ENCODE measurements around the gene CAPN7.

Gene CAPN7

GRCh38 chr3:15211937-15212336 is 5.9 kb downstream of the CAPN7 start:
- H3K27ac Mint-ChIP-seq: no peak overlapping the region
- no peak overlapping the region for H3K4me3 Mint-ChIP-seq
- no peaks in the 10 kb centered on the region for H3K9me3 Mint-ChIP-seq
- H3K4me1 Mint-ChIP-seq (ENCODE audit: low read depth): peaks cover 16% of the 10 kb centered on the region
- peaks cover 36% of the 10 kb centered on the region for H3K36me3 Mint-ChIP-seq (ENCODE audit: low read depth)
- H3K27me3 Mint-ChIP-seq (ENCODE audit: low read depth): no peaks in the 10 kb centered on the region
- DNase-seq (ENCODE audit: low spot score): no peak

- H3K36me3 Mint-ChIP-seq (ENCODE audit: low read depth): peaks cover 54% of the 10 kb centered on the region
- DNase-seq (ENCODE audit: low spot score): no peak
These were observed 8.7 kb downstream of the CAPN7 start for GRCh38 chr3:15214758-15215157.

DNA sequence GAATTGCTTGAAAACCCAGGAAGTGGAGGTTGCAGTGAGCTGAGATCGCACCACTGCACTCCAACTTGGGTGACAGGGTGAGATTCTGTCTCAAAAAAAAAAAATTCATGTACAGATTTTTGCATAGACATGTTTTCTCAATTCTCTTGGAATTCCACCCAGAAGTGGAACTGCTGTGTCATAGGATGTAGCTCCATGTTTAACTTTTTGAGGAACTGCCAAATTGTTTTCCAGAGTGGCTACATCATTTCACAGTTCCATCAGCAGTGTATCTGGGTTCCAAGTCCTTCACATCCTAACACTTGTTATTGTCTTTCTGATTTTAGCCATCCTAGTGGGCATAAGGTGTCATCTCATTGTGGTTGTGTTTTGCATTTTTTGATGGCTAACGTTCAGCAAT is 9.9 kb downstream of the CAPN7 start:
- H3K4me1 Mint-ChIP-seq (ENCODE audit: low read depth): peaks cover 1% of the 10 kb centered on the region
- no peak for DNase-seq (ENCODE audit: low spot score)
- no peaks in the 10 kb centered on the region for H3K27me3 Mint-ChIP-seq (ENCODE audit: low read depth)
- H3K9me3 Mint-ChIP-seq: no peaks in the 10 kb centered on the region
- no peak overlapping the region for H3K4me3 Mint-ChIP-seq
- H3K27ac Mint-ChIP-seq: no peak overlapping the region
- peaks cover 62% of the 10 kb centered on the region for H3K36me3 Mint-ChIP-seq (ENCODE audit: low read depth)

More at GRCh38 chr3:15214758-15215157, 8.7 kb downstream of the CAPN7 start:
- Mint-ChIP-seq H3K4me3 (no peak overlapping the region), H3K9me3 (no peaks in the 10 kb centered on the region), H3K4me1 (ENCODE audit: low read depth) (peaks cover 3% of the 10 kb centered on the region), H3K27me3 (ENCODE audit: low read depth) (no peaks in the 10 kb centered on the region), H3K27ac (no peak overlapping the region)

DNA sequence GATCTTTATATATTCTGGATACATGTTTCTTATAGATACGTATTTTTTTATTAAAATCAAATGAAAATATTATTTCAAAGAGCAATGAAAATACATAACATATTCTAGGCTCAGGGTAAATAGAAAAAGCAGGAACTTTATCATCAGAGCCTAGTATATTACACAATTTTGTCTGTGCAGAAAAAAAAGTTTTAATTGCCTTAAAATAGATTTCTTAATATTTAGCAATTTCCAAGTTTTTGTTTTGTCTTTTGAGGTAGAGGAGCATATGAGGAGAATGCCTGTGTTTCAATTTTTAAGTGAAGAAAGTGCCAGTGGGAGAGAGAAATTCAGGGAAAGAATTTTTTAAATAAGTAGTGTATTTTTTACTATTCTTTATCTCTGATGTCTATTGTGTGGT is 10.5 kb downstream of the CAPN7 start:
- Mint-ChIP-seq H3K36me3 (ENCODE audit: low read depth) (peaks cover 57% of the 10 kb centered on the region), H3K4me3 (no peak overlapping the region), H3K27ac (no peak overlapping the region), H3K9me3 (no peaks in the 10 kb centered on the region), H3K4me1 (ENCODE audit: low read depth) (peaks cover 1% of the 10 kb centered on the region), H3K27me3 (ENCODE audit: low read depth) (no peaks in the 10 kb centered on the region)
- no peak for DNase-seq (ENCODE audit: low spot score)

- DNase-seq (ENCODE audit: low spot score): no peak
- Mint-ChIP-seq H3K27me3 (ENCODE audit: low read depth) (no peaks in the 10 kb centered on the region), H3K4me3 (no peak overlapping the region), H3K36me3 (ENCODE audit: low read depth) (peaks cover 56% of the 10 kb centered on the region), H3K9me3 (no peaks in the 10 kb centered on the region), H3K4me1 (ENCODE audit: low read depth) (peaks cover under 1% of the 10 kb centered on the region), H3K27ac (no peak overlapping the region)
These were observed 11.1 kb downstream of the CAPN7 start for GRCh38 chr3:15217011-15217671.

DNA sequence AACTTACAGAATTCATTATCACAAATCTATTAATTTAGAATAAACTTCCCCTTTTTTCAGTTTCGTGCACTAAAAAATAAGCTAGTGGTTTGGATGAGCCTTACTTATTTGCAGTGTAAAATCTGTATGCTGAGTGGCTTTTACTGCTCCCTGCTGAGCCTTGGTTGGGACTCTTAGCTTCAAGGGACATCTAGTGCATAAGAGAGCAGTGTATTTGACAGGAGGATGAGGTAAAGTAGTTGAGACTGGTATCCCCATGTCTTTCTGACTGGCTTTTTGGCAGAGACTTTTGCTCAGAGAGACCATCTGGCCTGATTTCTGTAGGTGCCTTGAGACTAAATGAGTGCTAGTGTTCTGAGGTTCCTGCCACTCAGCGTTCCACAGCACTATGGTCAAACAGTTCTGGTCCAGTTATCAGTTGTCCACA is 11.8 kb downstream of the CAPN7 start:
- Mint-ChIP-seq H3K36me3 (ENCODE audit: low read depth) (peaks cover 55% of the 10 kb centered on the region), H3K9me3 (no peaks in the 10 kb centered on the region)

GRCh38 chr3:15218689-15219088 is 12.6 kb downstream of the CAPN7 start:
- DNase-seq (ENCODE audit: low spot score): no peak
- Mint-ChIP-seq H3K9me3 (no peaks in the 10 kb centered on the region), H3K27me3 (ENCODE audit: low read depth) (no peaks in the 10 kb centered on the region), H3K4me3 (no peak overlapping the region), H3K36me3 (ENCODE audit: low read depth) (peaks cover 52% of the 10 kb centered on the region), H3K4me1 (ENCODE audit: low read depth) (no peaks in the 10 kb centered on the region), H3K27ac (no peak overlapping the region)

More for the DNA sequence above, 11.8 kb downstream of the CAPN7 start:
- H3K27me3 Mint-ChIP-seq (ENCODE audit: low read depth): no peaks in the 10 kb centered on the region
- no peak for DNase-seq (ENCODE audit: low spot score)
- no peak overlapping the region for H3K4me3 Mint-ChIP-seq
- H3K4me1 Mint-ChIP-seq (ENCODE audit: low read depth): no peaks in the 10 kb centered on the region
- no peak overlapping the region for H3K27ac Mint-ChIP-seq

DNA sequence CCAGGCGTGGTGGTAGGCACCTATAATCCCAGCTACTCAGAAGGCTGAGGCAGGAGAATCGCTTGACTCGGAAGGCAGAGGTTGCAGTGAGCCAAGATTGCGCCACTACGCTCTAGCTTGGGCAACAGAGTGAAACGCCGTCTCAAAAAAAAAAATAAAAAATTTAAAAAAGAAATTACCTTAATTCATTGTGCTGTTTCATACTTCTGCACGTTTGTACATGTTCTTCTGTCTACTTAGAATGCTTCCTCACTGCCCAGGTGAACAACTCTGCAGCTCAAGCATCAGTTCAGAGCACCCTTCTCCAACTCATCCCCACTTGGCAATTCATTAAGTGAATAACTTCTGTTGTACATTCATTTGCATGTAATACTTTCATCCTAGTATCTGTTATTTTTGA is 14.0 kb downstream of the CAPN7 start:
- peaks cover 47% of the 10 kb centered on the region for H3K36me3 Mint-ChIP-seq (ENCODE audit: low read depth)
- DNase-seq (ENCODE audit: low spot score): no peak
- H3K4me1 Mint-ChIP-seq (ENCODE audit: low read depth): no peaks in the 10 kb centered on the region
- no peak overlapping the region for H3K27ac Mint-ChIP-seq
- H3K9me3 Mint-ChIP-seq: no peaks in the 10 kb centered on the region
- H3K4me3 Mint-ChIP-seq: no peak overlapping the region
- no peaks in the 10 kb centered on the region for H3K27me3 Mint-ChIP-seq (ENCODE audit: low read depth)

DNA sequence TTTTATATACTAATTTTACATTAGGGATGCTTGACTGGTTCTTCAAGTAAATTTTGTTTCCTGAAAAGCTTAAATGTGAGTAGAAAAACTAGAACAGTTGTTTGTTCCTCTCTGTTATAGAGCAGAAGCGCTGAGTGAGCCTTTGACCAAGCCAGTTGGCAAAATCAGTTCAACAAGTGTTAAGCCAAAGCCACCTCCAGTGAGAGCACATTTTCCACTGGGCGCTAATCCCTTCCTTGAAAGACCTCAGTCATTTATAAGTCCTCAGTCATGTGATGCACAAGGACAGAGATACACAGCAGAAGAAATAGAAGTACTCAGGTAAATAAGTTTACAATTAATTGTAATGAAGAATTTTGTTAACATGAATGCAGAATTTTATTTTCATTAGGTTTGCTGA is 14.6 kb downstream of the CAPN7 start:
- Mint-ChIP-seq H3K36me3 (ENCODE audit: low read depth) (peaks cover 43% of the 10 kb centered on the region), H3K9me3 (no peaks in the 10 kb centered on the region), H3K4me3 (no peak overlapping the region), H3K4me1 (ENCODE audit: low read depth) (no peaks in the 10 kb centered on the region), H3K27me3 (ENCODE audit: low read depth) (no peaks in the 10 kb centered on the region), H3K27ac (no peak overlapping the region)
- no peak for DNase-seq (ENCODE audit: low spot score)

GRCh38 chr3:15221574-15222217 is 15.7 kb downstream of the CAPN7 start:
- Mint-ChIP-seq H3K4me3 (no peak overlapping the region), H3K9me3 (no peaks in the 10 kb centered on the region), H3K4me1 (ENCODE audit: low read depth) (peaks cover under 1% of the 10 kb centered on the region), H3K36me3 (ENCODE audit: low read depth) (peaks cover 38% of the 10 kb centered on the region), H3K27ac (no peak overlapping the region), H3K27me3 (ENCODE audit: low read depth) (no peaks in the 10 kb centered on the region)
- DNase-seq (ENCODE audit: low spot score): no peak

DNA sequence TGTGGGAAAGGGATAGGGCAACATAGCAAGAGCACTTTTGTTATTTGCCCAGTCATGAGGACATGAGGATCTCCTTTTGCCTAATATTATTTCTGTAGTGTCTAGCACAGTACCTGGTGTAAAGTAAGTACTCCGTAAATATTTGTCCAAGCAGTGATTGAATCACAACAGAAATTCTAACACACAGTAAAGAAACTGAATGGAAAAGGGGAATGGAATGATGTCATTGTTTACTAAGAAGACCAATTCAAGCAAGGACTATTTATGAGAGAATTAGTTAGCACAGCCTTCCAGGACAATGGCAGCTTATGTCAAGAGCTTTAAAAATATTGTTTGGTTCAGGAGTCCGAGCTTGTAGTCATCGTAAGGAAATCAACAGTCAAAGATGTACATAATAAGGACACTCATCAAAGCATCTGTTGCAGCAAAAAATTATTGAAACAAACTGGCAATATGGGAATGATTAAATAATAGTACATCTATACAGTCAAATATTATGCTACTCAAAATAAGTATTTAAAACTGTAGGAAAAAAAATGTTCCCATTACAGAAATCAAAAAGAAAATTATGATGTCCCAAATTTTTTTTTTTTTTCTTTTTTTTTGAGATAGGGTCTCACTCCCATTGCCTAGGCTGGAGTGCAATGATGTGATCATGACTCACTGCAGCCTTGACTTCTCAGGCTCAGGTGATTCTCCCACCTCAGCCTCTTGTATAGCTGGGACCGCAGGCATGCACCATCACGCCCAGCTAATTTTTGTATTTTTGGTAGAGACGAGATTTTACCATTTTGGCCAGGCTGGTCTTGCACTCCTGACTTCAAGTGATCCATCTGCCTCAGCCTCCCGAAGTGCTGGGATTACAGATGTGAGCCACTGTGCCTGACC is 17.9 kb downstream of the CAPN7 start:
- Mint-ChIP-seq H3K4me3 (no peak overlapping the region), H3K27me3 (ENCODE audit: low read depth) (no peaks in the 10 kb centered on the region), H3K9me3 (no peaks in the 10 kb centered on the region), H3K4me1 (ENCODE audit: low read depth) (peaks cover 2% of the 10 kb centered on the region), H3K27ac (no peak overlapping the region), H3K36me3 (ENCODE audit: low read depth) (peaks cover 31% of the 10 kb centered on the region)
- DNase-seq (ENCODE audit: low spot score): no peak

GRCh38 chr3:15228147-15228546 is 22.1 kb downstream of the CAPN7 start:
- Mint-ChIP-seq H3K4me1 (ENCODE audit: low read depth) (peaks cover 2% of the 10 kb centered on the region), H3K36me3 (ENCODE audit: low read depth) (peaks cover 26% of the 10 kb centered on the region), H3K9me3 (no peaks in the 10 kb centered on the region), H3K27me3 (ENCODE audit: low read depth) (no peaks in the 10 kb centered on the region), H3K27ac (no peak overlapping the region), H3K4me3 (no peak overlapping the region)
- DNase-seq (ENCODE audit: low spot score): no peak

GRCh38 chr3:15229262-15229661 is 23.2 kb downstream of the CAPN7 start:
- no peaks in the 10 kb centered on the region for H3K27me3 Mint-ChIP-seq (ENCODE audit: low read depth)
- peaks cover 26% of the 10 kb centered on the region for H3K36me3 Mint-ChIP-seq (ENCODE audit: low read depth)
- H3K9me3 Mint-ChIP-seq: no peaks in the 10 kb centered on the region
- DNase-seq (ENCODE audit: low spot score): no peak
- no peak overlapping the region for H3K4me3 Mint-ChIP-seq
- H3K27ac Mint-ChIP-seq: no peak overlapping the region
- peaks cover 2% of the 10 kb centered on the region for H3K4me1 Mint-ChIP-seq (ENCODE audit: low read depth)

- Mint-ChIP-seq H3K36me3 (ENCODE audit: low read depth) (peaks cover 30% of the 10 kb centered on the region), H3K4me3 (no peak overlapping the region), H3K27ac (no peak overlapping the region), H3K4me1 (ENCODE audit: low read depth) (peaks cover 8% of the 10 kb centered on the region), H3K27me3 (ENCODE audit: low read depth) (no peaks in the 10 kb centered on the region), H3K9me3 (no peaks in the 10 kb centered on the region)
- no peak for DNase-seq (ENCODE audit: low spot score)
These were observed 35.3 kb downstream of the CAPN7 start for GRCh38 chr3:15241341-15241740.
